WTC11 (cell line): Measurements from ENCODE around the gene NFKB1.

Source experiments
- ATF2 ChIP-seq: sonication (generic); formaldehyde crosslinking; IDR thresholded peaks from 2 replicates; pipeline ENCODE4 v1.8.1; 2022; ENCODE audit warnings: low read depth, missing genetic modification reagents, borderline replicate concordance
- CREB1 ChIP-seq: sonication (generic); formaldehyde crosslinking; IDR thresholded peaks from 2 replicates; pipeline ENCODE4 v1.8.0; 2023; ENCODE audit warnings: mild to moderate bottlenecking, missing genetic modification reagents
- CTCF ChIP-seq: fragments of 200-600 bp; IDR thresholded peaks from 2 replicates; pipeline ENCODE4 v1.8.0; 2022; ENCODE audit warnings: antibody characterized with exemption
- EMX1 ChIP-seq: fragments of 250-450 bp; sonication (Bioruptor Pico); IDR thresholded peaks from 2 replicates; pipeline ENCODE4 v1.8.0; 2021; ENCODE audit warnings: mild to moderate bottlenecking
- MAX ChIP-seq: sonication (generic); formaldehyde crosslinking; IDR thresholded peaks from 2 replicates; pipeline ENCODE4 v1.8.0; 2022; ENCODE audit warnings: mild to moderate bottlenecking, missing genetic modification reagents
- NFYB ChIP-seq: sonication (generic); formaldehyde crosslinking; conservative IDR thresholded peaks from 2 replicates; pipeline ENCODE4 v1.8.0; 2022; ENCODE audit warnings: low read depth, missing genetic modification reagents
- NR2C2 ChIP-seq: sonication (generic); formaldehyde crosslinking; IDR thresholded peaks from 2 replicates; pipeline ENCODE4 v1.8.0; 2022; ENCODE audit warnings: mild to moderate bottlenecking, missing genetic modification reagents
- SMAD4 ChIP-seq: sonication (generic); formaldehyde crosslinking; IDR thresholded peaks from 2 replicates; pipeline ENCODE4 v1.8.0; 2022; ENCODE audit warnings: mild to moderate bottlenecking, missing genetic modification reagents
- SP1 ChIP-seq: sonication (generic); formaldehyde crosslinking; conservative IDR thresholded peaks from 2 replicates; pipeline ENCODE4 v1.8.1; 2022; ENCODE audit warnings: missing genetic modification reagents
- TEAD4 ChIP-seq: sonication (generic); formaldehyde crosslinking; IDR thresholded peaks from 2 replicates; pipeline ENCODE4 v1.8.0; 2022; ENCODE audit warnings: mild to moderate bottlenecking, missing genetic modification reagents
- TP53 ChIP-seq: sonication (generic); formaldehyde crosslinking; IDR thresholded peaks from 2 replicates; pipeline ENCODE4 v1.8.1; 2023; ENCODE audit warnings: mild to moderate bottlenecking, missing genetic modification reagents
- ZNF219 ChIP-seq: sonication (generic); formaldehyde crosslinking; IDR thresholded peaks from 2 replicates; pipeline ENCODE4 v1.8.0; 2023; ENCODE audit warnings: missing genetic modification reagents, mild to moderate bottlenecking, borderline replicate concordance
- ZNF281 ChIP-seq: sonication (generic); formaldehyde crosslinking; IDR thresholded peaks from 2 replicates; pipeline ENCODE4 v1.8.0; 2023; ENCODE audit warnings: mild to moderate bottlenecking, missing genetic modification reagents
- ZNF416 ChIP-seq: fragments of 250-450 bp; sonication (Bioruptor Pico); IDR thresholded peaks from 2 replicates; pipeline ENCODE4 v1.9.0; 2021; ENCODE audit warnings: mild to moderate bottlenecking, inconsistent platforms

- TF ChIP-seq ZNF416 (CRISPR knock-in tag) = no peak
- TF ChIP-seq TP53 (CRISPR knock-in tag) = no peak
- TF ChIP-seq CTCF = no peak
- no peak for TF ChIP-seq MAX (CRISPR knock-in tag)
- TF ChIP-seq ZNF219 (CRISPR knock-in tag) = no peak
- no peak for TF ChIP-seq ATF2 (CRISPR knock-in tag)
- no peak for TF ChIP-seq NR2C2
- TF ChIP-seq SP1 (CRISPR knock-in tag) = no peak
- TF ChIP-seq CREB1 = no peak
- no peak for TF ChIP-seq TEAD4 (CRISPR knock-in tag)
- no peak for TF ChIP-seq SMAD4
- no peak for TF ChIP-seq NFYB
- TF ChIP-seq ZNF281 (CRISPR knock-in tag) = no peak
- TF ChIP-seq EMX1 = no peak
These were observed 123.3 kb downstream of the NFKB1 start for GRCh38 chr4:102624505-102624904.
